ENCODE data around the gene CHN1. TPM values are rescaled to one million over a fixed set of nuclear protein-coding genes. Genes with fewer than 3 reads are reported as not detected.

CHN1 gene
- polyA plus RNA-seq, 1 of the 3 experiments (the other 2 are of a cell fraction): 31.6 TPM

GRCh38 chr2:174835797-174836255, 169.4 kb downstream of the CHN1 start:
- Histone ChIP-seq H3K4me1 (ENCODE audit: control insufficient read depth in 1 of 2, insufficient read depth in 2 of 2, low read depth in 1 of 2, low read length in 1 of 2) (peaks cover 0 to 11% of the 10 kb centered on the region in 2 experiments; a peak in 2 of 4 replicates), H3K4me3 (ENCODE audit: low read depth in 2 of 2, low read length in 1 of 2) (no peak overlapping the region), H2AFZ (ENCODE audit: low read depth) (peak overlapping the region; percentile 1; the same call in 1 of the 2 replicates), H3K27ac (ENCODE audit: low read depth in 2 of 2, low read length in 1 of 2) (peak overlapping the region; percentile 66 to 81; a peak in 3 of 4 replicates), H3K36me3 (replicated peaks in 1 of 2; ENCODE audit: control insufficient read depth in 1 of 2, insufficient read depth in 2 of 2, low read length in 1 of 2) (no peaks in the 10 kb centered on the region), H3K27me3 (ENCODE audit: insufficient read depth) (no peaks in the 10 kb centered on the region), H3F3A (replicated peaks; ENCODE audit: insufficient read depth) (peaks cover 16% of the 10 kb centered on the region), H3K9ac (peak overlapping the region; percentile 11; the same call in 1 of the 2 replicates), H3K9me2 (no peaks in the 10 kb centered on the region), H3K79me2 (ENCODE audit: insufficient read depth) (0 out of 2 replicates have a peak, but pooled peaks cover 18% of the 10 kb centered on the region), H4K20me1 (ENCODE audit: insufficient read depth) (no peaks in the 10 kb centered on the region), H3K4me2 (peak overlapping the region; percentile 9; the same call in 1 of the 2 replicates), H3K9me3 (no peaks in the 10 kb centered on the region)
- DNase-seq: no peak
- ChIA-PET POLR2A (no interaction called here), CTCF (interaction anchor here (1.0 to 1.4 kb wide), 2 partner anchors 12 to 64 kb away, joined by 5 read pairs; no protein-coding TSS in a partner anchor)
- 52% methylated on average over 2 of the region's 2 CpGs for WGBS (ENCODE audit: low lambda C conversion rate)
- TF ChIP-seq MXI1 (IDR thresholded peaks at IDR 0.05; ENCODE audit: low read depth, low read length) (no peak), JUND (IDR thresholded peaks at IDR 0.05) (no peak), USF1 (IDR thresholded peaks at IDR 0.05; ENCODE audit: borderline replicate concordance, low read depth) (no peak), ELF1 (IDR thresholded peaks at IDR 0.05) (no peak), TCF12 (IDR thresholded peaks at IDR 0.05) (peak; percentile 17; the same call in 1 of the 2 replicates), RCOR1 (IDR thresholded peaks at IDR 0.05; ENCODE audit: low read length) (no peak), NRF1 (IDR thresholded peaks at IDR 0.05; ENCODE audit: low read depth, low read length) (no peak), SMC3 (IDR thresholded peaks at IDR 0.05; ENCODE audit: low read depth, low read length) (no peak), CHD2 (IDR thresholded peaks at IDR 0.05; ENCODE audit: low read length, partially characterized antibody) (no peak), NFIC (IDR thresholded peaks at IDR 0.05; ENCODE audit: borderline replicate concordance) (no peak), FOXJ3 (CRISPR knock-in tag; IDR thresholded peaks at IDR 0.05) (no peak), MAX (IDR thresholded peaks at IDR 0.05; ENCODE audit: low read depth) (no peak), TAF1 (IDR thresholded peaks at IDR 0.05; ENCODE audit: borderline replicate concordance, low read depth, low read length) (no peak), FOSL2 (IDR thresholded peaks at IDR 0.05; ENCODE audit: borderline replicate concordance, low read depth) (peak; percentile 7; the same call in 1 of the 2 replicates), TEAD4 (IDR thresholded peaks at IDR 0.05; ENCODE audit: borderline replicate concordance, insufficient read depth) (no peak), IRF3 (IDR thresholded peaks at IDR 0.05; ENCODE audit: low read depth, low read length) (no peak)
- TF ChIP-seq, protein P1, sequence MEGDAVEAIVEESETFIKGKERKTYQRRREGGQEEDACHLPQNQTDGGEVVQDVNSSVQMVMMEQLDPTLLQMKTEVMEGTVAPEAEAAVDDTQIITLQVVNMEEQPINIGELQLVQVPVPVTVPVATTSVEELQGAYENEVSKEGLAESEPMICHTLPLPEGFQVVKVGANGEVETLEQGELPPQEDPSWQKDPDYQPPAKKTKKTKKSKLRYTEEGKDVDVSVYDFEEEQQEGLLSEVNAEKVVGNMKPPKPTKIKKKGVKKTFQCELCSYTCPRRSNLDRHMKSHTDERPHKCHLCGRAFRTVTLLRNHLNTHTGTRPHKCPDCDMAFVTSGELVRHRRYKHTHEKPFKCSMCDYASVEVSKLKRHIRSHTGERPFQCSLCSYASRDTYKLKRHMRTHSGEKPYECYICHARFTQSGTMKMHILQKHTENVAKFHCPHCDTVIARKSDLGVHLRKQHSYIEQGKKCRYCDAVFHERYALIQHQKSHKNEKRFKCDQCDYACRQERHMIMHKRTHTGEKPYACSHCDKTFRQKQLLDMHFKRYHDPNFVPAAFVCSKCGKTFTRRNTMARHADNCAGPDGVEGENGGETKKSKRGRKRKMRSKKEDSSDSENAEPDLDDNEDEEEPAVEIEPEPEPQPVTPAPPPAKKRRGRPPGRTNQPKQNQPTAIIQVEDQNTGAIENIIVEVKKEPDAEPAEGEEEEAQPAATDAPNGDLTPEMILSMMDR (IDR thresholded peaks at IDR 0.05): no peak
- TF ChIP-seq, protein P2, sequence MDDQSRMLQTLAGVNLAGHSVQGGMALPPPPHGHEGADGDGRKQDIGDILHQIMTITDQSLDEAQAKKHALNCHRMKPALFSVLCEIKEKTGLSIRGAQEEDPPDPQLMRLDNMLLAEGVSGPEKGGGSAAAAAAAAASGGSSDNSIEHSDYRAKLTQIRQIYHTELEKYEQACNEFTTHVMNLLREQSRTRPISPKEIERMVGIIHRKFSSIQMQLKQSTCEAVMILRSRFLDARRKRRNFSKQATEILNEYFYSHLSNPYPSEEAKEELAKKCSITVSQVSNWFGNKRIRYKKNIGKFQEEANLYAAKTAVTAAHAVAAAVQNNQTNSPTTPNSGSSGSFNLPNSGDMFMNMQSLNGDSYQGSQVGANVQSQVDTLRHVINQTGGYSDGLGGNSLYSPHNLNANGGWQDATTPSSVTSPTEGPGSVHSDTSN (IDR thresholded peaks at IDR 0.05): no peak
